Keratinocyte (primary cell): ENCODE data around the gene ADCY10. TPM values are rescaled to one million over a fixed set of nuclear protein-coding genes. Genes with fewer than 3 reads are reported as not detected.

Source experiments
- DNase-seq: peaks from one replicate; pipeline ENCODE4 v3.0.0-alpha.2; 2011; ENCODE audit warnings: low read depth, missing footprints, low spot score
- FAIRE-seq: peaks from 2 replicates; lab custom pipeline; 2011; peaks lifted over from hg19 to GRCh38; lab: Jason Lieb, UNC
- H2AFZ ChIP-seq: 2 replicates; pipeline ENCODE4 v1.6.0; 2012; ENCODE audit warnings: low read length, control low read depth, inconsistent platforms; ENCODE audit not compliant: control insufficient read depth
- H3K27ac ChIP-seq: 2 replicates; pipeline ENCODE4 v1.5.1; 2011; ENCODE audit warnings: low read length; ENCODE audit not compliant: control insufficient read depth, insufficient read depth
- H3K27me3 ChIP-seq: 3 replicates; pipeline ENCODE4 v1.6.0; 2011; ENCODE audit warnings: low read length; ENCODE audit not compliant: control insufficient read depth, insufficient read depth; ENCODE audit errors: extremely low read depth
- H3K36me3 ChIP-seq, 2 experiments: 2 replicates in 1 of 2; 3 replicates in 1 of 2; pipeline ENCODE4 v1.5.1; 2011; ENCODE audit warnings: low read length in 2 of 2, mild to moderate bottlenecking in 1 of 2; ENCODE audit not compliant: control insufficient read depth in 2 of 2, insufficient read depth in 2 of 2; ENCODE audit errors: extremely low read depth in 1 of 2
- H3K4me1 ChIP-seq: 3 replicates; pipeline ENCODE4 v1.5.1; 2011; ENCODE audit warnings: low read length; ENCODE audit not compliant: control insufficient read depth, insufficient read depth; ENCODE audit errors: extremely low read depth
- H3K4me2 ChIP-seq: 3 replicates; pipeline ENCODE4 v1.6.0; 2011; ENCODE audit warnings: low read depth, low read length; ENCODE audit not compliant: control insufficient read depth, insufficient read depth; ENCODE audit errors: extremely low read depth
- H3K4me3 ChIP-seq, 3 experiments: fragments of 200-600 bp in 1 of 3; sonication (generic) in 1 of 3; 2 replicates in 2 of 3; 3 replicates in 1 of 3; pipeline ENCODE4 v1.5.1; 2011 to 2016; ENCODE audit warnings: low read length in 3 of 3, mild to moderate bottlenecking in 3 of 3, control low read depth in 2 of 3, inconsistent platforms in 1 of 3, low read depth in 1 of 3, mixed read lengths in 1 of 3, mixed run types in 1 of 3, moderate library complexity in 1 of 3; ENCODE audit not compliant: control insufficient read depth in 2 of 3, insufficient read depth in 2 of 3; ENCODE audit errors: extremely low read depth in 1 of 3
- H3K79me2 ChIP-seq: 2 replicates; pipeline ENCODE4 v1.6.0; 2012; ENCODE audit warnings: low read length; ENCODE audit not compliant: control insufficient read depth, insufficient read depth
- H3K9ac ChIP-seq: 3 replicates; pipeline ENCODE4 v1.6.0; 2011; ENCODE audit warnings: low read length; ENCODE audit not compliant: control insufficient read depth, insufficient read depth; ENCODE audit errors: extremely low read depth
- H3K9me1 ChIP-seq: 3 replicates; pipeline ENCODE4 v1.6.0; 2011; ENCODE audit warnings: low read length; ENCODE audit not compliant: control insufficient read depth, insufficient read depth; ENCODE audit errors: extremely low read depth
- H3K9me3 ChIP-seq: 2 replicates; pipeline ENCODE4 v1.5.1; 2012; ENCODE audit warnings: low read depth, low read length; ENCODE audit not compliant: control insufficient read depth
- H4K20me1 ChIP-seq: 3 replicates; pipeline ENCODE4 v1.6.0; 2011; ENCODE audit warnings: low read length; ENCODE audit not compliant: control insufficient read depth, insufficient read depth; ENCODE audit errors: extremely low read depth
- EZH2 ChIP-seq: IDR thresholded peaks from one replicate; pipeline ENCODE4 v1.6.1; 2012; ENCODE audit warnings: inconsistent platforms, mild to moderate bottlenecking, low read length, moderate library complexity
- dilution Hi-C: fragments of 300-500 bp; cut with MboI; formaldehyde crosslinking; loops from one replicate; pipeline ENCODE4 v1.7.0; 2020; ENCODE audit warnings: low sequenced_read_pairs; ENCODE audit not compliant: extremely low pct_ligation_motif_present
- polyA plus RNA-seq, 5 experiments: library from polyadenylated mRNA; depleted of rRNA in 3 of 5; stranded (reverse) in 3 of 5; stranded (forward) in 1 of 5; unstranded in 1 of 5; fragments of >200 nt; gene quantifications; 1 replicate in 1 of 5; 2 replicates in 3 of 5; 3 replicates in 1 of 5; pipeline versions ENCODE4 v1.2.1 to v1.2.3, GENCODE V29; 2011 to 2012; ENCODE audit warnings: missing spikeins in 2 of 5, low read depth in 1 of 5, low replicate concordance in 1 of 5
- TF ChIP-seq, protein P1 (sequence below), 3 experiments: IDR thresholded peaks in 1 of 3; conservative IDR thresholded peaks in 1 of 3; optimal IDR thresholded peaks in 1 of 3; 2 replicates in 2 of 3; 3 replicates in 1 of 3; pipeline versions ENCODE3 to v1.5.1; 2011; ENCODE audit warnings: low read length in 3 of 3, mild to moderate bottlenecking in 3 of 3, moderate library complexity in 2 of 3, control low read depth in 1 of 3, inconsistent platforms in 1 of 3; ENCODE audit not compliant: insufficient read depth in 2 of 3; ENCODE audit errors: extremely low read depth in 1 of 3

Gene ADCY10
- polyA plus RNA-seq, 1 donor (not counting 4 experiments of a cell fraction or from before 2014, with no cell fraction given), result 0.04 TPM

DNA sequence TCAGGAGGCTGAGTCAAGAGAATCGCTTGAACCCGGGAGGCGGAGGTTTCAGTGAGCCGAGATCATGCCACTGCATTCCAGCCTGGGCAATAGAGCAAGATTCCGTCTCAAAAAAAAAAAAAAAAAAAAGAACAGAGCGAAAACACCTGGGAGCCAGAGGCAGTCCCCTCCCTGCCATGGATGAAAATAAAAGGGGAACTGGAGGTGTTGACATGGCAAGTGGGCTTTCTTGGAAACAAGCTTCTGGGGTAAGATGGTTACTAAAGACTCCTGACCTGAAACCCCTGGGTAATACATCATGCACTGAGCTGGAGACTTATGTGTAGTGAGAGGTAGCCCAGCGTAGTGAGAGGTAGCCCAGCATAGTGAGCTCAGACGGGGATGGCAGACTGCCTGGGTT lies 31.6 kb downstream of the ADCY10 start:
- Histone ChIP-seq H3K36me3 (no peaks in the 10 kb centered on the region), H2AFZ (no peak overlapping the region), H3K4me1 (peaks cover 2% of the 10 kb centered on the region), H3K9me1 (no peaks in the 10 kb centered on the region), H3K9me3 (no peaks in the 10 kb centered on the region), H3K9ac (no peak overlapping the region), H3K4me2 (no peak overlapping the region), H3K27me3 (no peaks in the 10 kb centered on the region), H3K79me2 (no peaks in the 10 kb centered on the region), H3K27ac (no peak overlapping the region), H3K4me3 (no peak overlapping the region), H4K20me1 (no peaks in the 10 kb centered on the region)
- FAIRE-seq (no peak), DNase-seq (no peak)
- no peak for TF ChIP-seq EZH2
- TF ChIP-seq, protein P1, sequence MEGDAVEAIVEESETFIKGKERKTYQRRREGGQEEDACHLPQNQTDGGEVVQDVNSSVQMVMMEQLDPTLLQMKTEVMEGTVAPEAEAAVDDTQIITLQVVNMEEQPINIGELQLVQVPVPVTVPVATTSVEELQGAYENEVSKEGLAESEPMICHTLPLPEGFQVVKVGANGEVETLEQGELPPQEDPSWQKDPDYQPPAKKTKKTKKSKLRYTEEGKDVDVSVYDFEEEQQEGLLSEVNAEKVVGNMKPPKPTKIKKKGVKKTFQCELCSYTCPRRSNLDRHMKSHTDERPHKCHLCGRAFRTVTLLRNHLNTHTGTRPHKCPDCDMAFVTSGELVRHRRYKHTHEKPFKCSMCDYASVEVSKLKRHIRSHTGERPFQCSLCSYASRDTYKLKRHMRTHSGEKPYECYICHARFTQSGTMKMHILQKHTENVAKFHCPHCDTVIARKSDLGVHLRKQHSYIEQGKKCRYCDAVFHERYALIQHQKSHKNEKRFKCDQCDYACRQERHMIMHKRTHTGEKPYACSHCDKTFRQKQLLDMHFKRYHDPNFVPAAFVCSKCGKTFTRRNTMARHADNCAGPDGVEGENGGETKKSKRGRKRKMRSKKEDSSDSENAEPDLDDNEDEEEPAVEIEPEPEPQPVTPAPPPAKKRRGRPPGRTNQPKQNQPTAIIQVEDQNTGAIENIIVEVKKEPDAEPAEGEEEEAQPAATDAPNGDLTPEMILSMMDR (optimal IDR thresholded peaks at IDR 0.05 in 1 of 3, IDR thresholded peaks at IDR 0.05 in 1 of 3, conservative IDR thresholded peaks at IDR 0.05 in 1 of 3; ENCODE audit: extremely low read depth in 1 of 3, insufficient read depth in 2 of 3, low read length in 3 of 3), result no peak
- dilution Hi-C loops, result no loop called here

DNA sequence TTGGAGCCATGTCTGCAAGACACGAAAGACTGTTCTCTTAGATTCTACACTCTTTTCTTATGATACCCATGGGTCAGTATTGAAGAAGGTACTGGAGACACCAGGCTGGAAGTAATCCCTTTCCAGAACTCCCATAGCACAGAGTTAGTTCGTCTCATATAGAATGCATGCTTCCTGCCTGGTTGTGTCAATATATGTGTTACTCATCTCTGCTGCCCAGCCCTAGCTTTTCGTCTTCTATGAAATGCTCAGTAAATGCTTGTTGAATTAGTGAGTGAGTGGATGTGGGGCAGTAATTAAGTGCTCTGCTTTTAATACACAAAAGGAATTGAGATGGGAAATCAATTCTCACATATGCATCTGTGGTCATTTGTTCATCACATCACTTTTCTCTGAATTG lies 32.1 kb downstream of the ADCY10 start:
- DNase-seq, result no peak
- Histone ChIP-seq H3K27me3 (no peaks in the 10 kb centered on the region), H3K4me3 (no peak overlapping the region), H3K79me2 (no peaks in the 10 kb centered on the region), H3K9ac (no peak overlapping the region), H3K4me2 (no peak overlapping the region), H3K27ac (no peak overlapping the region), H3K9me1 (no peaks in the 10 kb centered on the region), H4K20me1 (no peaks in the 10 kb centered on the region), H3K36me3 (no peaks in the 10 kb centered on the region), H3K4me1 (peaks cover 2% of the 10 kb centered on the region), H3K9me3 (no peaks in the 10 kb centered on the region), H2AFZ (no peak overlapping the region)
- TF ChIP-seq EZH2, result no peak
- TF ChIP-seq, protein P1 (optimal IDR thresholded peaks at IDR 0.05 in 1 of 3, IDR thresholded peaks at IDR 0.05 in 1 of 3, conservative IDR thresholded peaks at IDR 0.05 in 1 of 3; ENCODE audit: extremely low read depth in 1 of 3, insufficient read depth in 2 of 3, low read length in 3 of 3), result no peak
- dilution Hi-C loops, result no loop called here
- no peak for FAIRE-seq
